Neutrophil (primary cell): ENCODE measurements around the gene BABAM2.
A peak's percentile ranks its signal among the peaks of the same experiment; 100 is the strongest.

Source experiments
- H3K27ac ChIP-seq: fragments of 200-600 bp; sonication (generic); 2 replicates; pipeline ENCODE4 v1.5.1; 2016; ENCODE audit warnings: mild to moderate bottlenecking, moderate library complexity
- H3K27me3 ChIP-seq: fragments of 200-600 bp; sonication (generic); 2 replicates; pipeline ENCODE4 v1.6.0; 2016; ENCODE audit warnings: mild to moderate bottlenecking
- H3K36me3 ChIP-seq: fragments of 200-600 bp; sonication (generic); 2 replicates; pipeline ENCODE4 v1.5.1; 2017
- H3K4me1 ChIP-seq, 2 experiments: fragments of 200-600 bp in 1 of 2; sonication (generic) in 1 of 2; 1 replicate in 1 of 2; 2 replicates in 1 of 2; pipeline versions ENCODE4 v1.5.1 to v1.6.1; 2013 to 2016; ENCODE audit warnings: low read depth in 1 of 2, low read length in 1 of 2, mild to moderate bottlenecking in 1 of 2, moderate library complexity in 1 of 2; ENCODE audit not compliant: control insufficient read depth in 1 of 2, insufficient read depth in 1 of 2
- H3K4me3 ChIP-seq, 2 experiments: fragments of 200-600 bp in 1 of 2; sonication (generic) in 1 of 2; 1 replicate in 1 of 2; 2 replicates in 1 of 2; pipeline ENCODE4 v1.5.1; 2013 to 2016; ENCODE audit warnings: low read depth in 1 of 2, low read length in 1 of 2, mild to moderate bottlenecking in 1 of 2, moderate library complexity in 1 of 2
- H3K9me3 ChIP-seq: fragments of 200-600 bp; sonication (generic); 2 replicates; pipeline ENCODE4 v1.5.1; 2016
- CTCF ChIP-seq: fragments of 200-600 bp; sonication (generic); IDR thresholded peaks from 2 replicates; pipeline ENCODE4 v1.5.1; 2016; ENCODE audit warnings: antibody characterized with exemption

The BABAM2 gene

GRCh38 chr2:27921424-27921823 lies 30.9 kb downstream of the BABAM2 start:
- H3K27me3 ChIP-seq, result no peaks in the 10 kb centered on the region
- TF ChIP-seq CTCF, result no peak
- H3K9me3 ChIP-seq, result no peaks in the 10 kb centered on the region
- H3K36me3 ChIP-seq, result no peaks in the 10 kb centered on the region
- H3K27ac ChIP-seq, result peak overlapping the region; percentile 76
- H3K4me3 ChIP-seq, result no peak overlapping the region
- H3K4me1 ChIP-seq, result peaks cover 7 to 9% of the 10 kb centered on the region in 2 experiments

- H3K27ac ChIP-seq, result peak overlapping the region; percentile 11
- no peak overlapping the region for H3K4me3 ChIP-seq
- H3K4me1 ChIP-seq, result peaks cover 7 to 9% of the 10 kb centered on the region in 2 experiments
- H3K9me3 ChIP-seq, result no peaks in the 10 kb centered on the region
- no peaks in the 10 kb centered on the region for H3K36me3 ChIP-seq
- no peak for TF ChIP-seq CTCF
- H3K27me3 ChIP-seq, result no peaks in the 10 kb centered on the region
These were observed 31.5 kb downstream of the BABAM2 start for GRCh38 chr2:27921880-27922547.

GRCh38 chr2:27922842-27923241 lies 32.3 kb downstream of the BABAM2 start:
- no peaks in the 10 kb centered on the region for H3K27me3 ChIP-seq
- no peak overlapping the region for H3K4me3 ChIP-seq
- H3K4me1 ChIP-seq, result peaks cover 7 to 9% of the 10 kb centered on the region in 2 experiments
- no peak overlapping the region for H3K27ac ChIP-seq
- no peaks in the 10 kb centered on the region for H3K36me3 ChIP-seq
- TF ChIP-seq CTCF, result no peak
- H3K9me3 ChIP-seq, result no peaks in the 10 kb centered on the region

- peaks cover 0 to 2% of the 10 kb centered on the region in 2 experiments for H3K4me1 ChIP-seq
- no peaks in the 10 kb centered on the region for H3K27me3 ChIP-seq
- H3K27ac ChIP-seq, result no peak overlapping the region
- no peak overlapping the region for H3K4me3 ChIP-seq
- H3K9me3 ChIP-seq, result no peaks in the 10 kb centered on the region
- H3K36me3 ChIP-seq, result peaks cover 11% of the 10 kb centered on the region
- TF ChIP-seq CTCF, result no peak
These were observed 35.4 kb downstream of the BABAM2 start for GRCh38 chr2:27925766-27926472.

- Histone ChIP-seq H3K4me1 (no peaks in the 10 kb centered on the region), H3K9me3 (no peaks in the 10 kb centered on the region), H3K27ac (no peak overlapping the region), H3K27me3 (no peaks in the 10 kb centered on the region), H3K36me3 (peaks cover 11% of the 10 kb centered on the region), H3K4me3 (no peak overlapping the region)
- no peak for TF ChIP-seq CTCF
These were observed 39.5 kb downstream of the BABAM2 start for GRCh38 chr2:27929916-27930486.
